Mesenchymal stem cell (in vitro differentiated cells and primary cell): Measurements from ENCODE around the gene MAST2.

Experiments
- DNase-seq: peaks from one replicate; pipeline ENCODE4 v3.0.0-alpha.2; 2013
- H2AFZ ChIP-seq: one replicate; pipeline ENCODE4 v1.6.1; 2013; ENCODE audit warnings: low read depth, mild to moderate bottlenecking, control low read depth, inconsistent platforms, low read length, moderate library complexity
- H2AK5ac ChIP-seq: 2 replicates; pipeline ENCODE4 v1.6.1; 2013; ENCODE audit warnings: low read length, moderate library complexity, mild to moderate bottlenecking, inconsistent platforms; ENCODE audit not compliant: severe bottlenecking
- H2BK120ac ChIP-seq: one replicate; pipeline ENCODE4 v1.6.1; 2013; ENCODE audit warnings: low read depth, mild to moderate bottlenecking, inconsistent platforms, low read length, moderate library complexity
- H2BK12ac ChIP-seq, 2 experiments: one replicate each; pipeline ENCODE4 v1.6.1; 2013; ENCODE audit warnings: inconsistent platforms in 2 of 2, low read length in 2 of 2, mild to moderate bottlenecking in 2 of 2, moderate library complexity in 2 of 2, control low read depth in 1 of 2
- H2BK15ac ChIP-seq: one replicate; pipeline ENCODE4 v1.6.1; 2013; ENCODE audit warnings: mild to moderate bottlenecking, low read depth, inconsistent platforms; ENCODE audit not compliant: poor library complexity, severe bottlenecking
- H2BK5ac ChIP-seq: 2 replicates; pipeline ENCODE4 v1.6.1; 2013; ENCODE audit warnings: low read depth, mild to moderate bottlenecking, low read length, control low read depth, inconsistent platforms; ENCODE audit not compliant: poor library complexity, severe bottlenecking
- H3K14ac ChIP-seq, 2 experiments: one replicate each; pipeline ENCODE4 v1.6.1; 2013; ENCODE audit warnings: inconsistent platforms in 2 of 2, low read length in 2 of 2, control low read depth in 1 of 2, mild to moderate bottlenecking in 1 of 2, moderate library complexity in 1 of 2
- H3K18ac ChIP-seq, 2 experiments: one replicate each; pipeline ENCODE4 v1.6.1; 2013; ENCODE audit warnings: inconsistent platforms in 2 of 2, low read length in 2 of 2, control low read depth in 1 of 2, low read depth in 1 of 2, mild to moderate bottlenecking in 1 of 2
- H3K23ac ChIP-seq, 2 experiments: one replicate each; pipeline ENCODE4 v1.6.1; 2013; ENCODE audit warnings: inconsistent platforms in 2 of 2, low read length in 2 of 2, mild to moderate bottlenecking in 2 of 2, moderate library complexity in 2 of 2, control low read depth in 1 of 2
- H3K27ac ChIP-seq: 2 replicates; pipeline ENCODE4 v1.5.1; 2013; ENCODE audit warnings: mild to moderate bottlenecking, moderate library complexity, low read length, control low read depth, inconsistent platforms; ENCODE audit not compliant: poor library complexity, severe bottlenecking
- H3K27me3 ChIP-seq, 2 experiments: 2 replicates each; pipeline versions ENCODE4 v1.6.1 to v1.7.0; 2013; ENCODE audit warnings: low read length in 2 of 2, mild to moderate bottlenecking in 2 of 2, moderate library complexity in 2 of 2, control low read depth in 1 of 2, inconsistent platforms in 1 of 2; ENCODE audit not compliant: control insufficient read depth in 1 of 2, insufficient read depth in 1 of 2
- H3K36me3 ChIP-seq, 2 experiments: 2 replicates each; pipeline versions ENCODE4 v1.6.1 to v1.7.0; 2013; ENCODE audit warnings: low read length in 2 of 2, control low read depth in 1 of 2, inconsistent platforms in 1 of 2, low read depth in 1 of 2, mild to moderate bottlenecking in 1 of 2; ENCODE audit not compliant: insufficient read depth in 2 of 2, control insufficient read depth in 1 of 2
- H3K4ac ChIP-seq, 2 experiments: one replicate each; pipeline ENCODE4 v1.6.1; 2013; ENCODE audit warnings: inconsistent platforms in 2 of 2, low read length in 2 of 2, mild to moderate bottlenecking in 2 of 2, moderate library complexity in 2 of 2, control low read depth in 1 of 2, low read depth in 1 of 2
- H3K4me1 ChIP-seq: 2 replicates; pipeline ENCODE4 v1.6.1; 2013; ENCODE audit warnings: low read depth, low read length, control low read depth; ENCODE audit not compliant: control insufficient read depth, insufficient read depth
- H3K4me2 ChIP-seq: 2 replicates; pipeline ENCODE4 v1.6.1; 2013; ENCODE audit warnings: low read length, mild to moderate bottlenecking, inconsistent platforms; ENCODE audit not compliant: poor library complexity, severe bottlenecking
- H3K4me3 ChIP-seq, 2 experiments: 2 replicates each; pipeline versions ENCODE4 v1.5.1 to v1.7.0; 2013; ENCODE audit warnings: low read length in 2 of 2, mild to moderate bottlenecking in 2 of 2, control low read depth in 1 of 2, low read depth in 1 of 2; ENCODE audit not compliant: insufficient read depth in 1 of 2
- H3K79me1 ChIP-seq: replicated peaks from 2 replicates; pipeline ENCODE4 v1.6.1; 2013; ENCODE audit warnings: mild to moderate bottlenecking, control low read depth, low read length, inconsistent platforms; ENCODE audit not compliant: poor library complexity, severe bottlenecking
- H3K9ac ChIP-seq: 2 replicates; pipeline ENCODE4 v1.7.0; 2013; ENCODE audit warnings: mild to moderate bottlenecking, low read length, moderate library complexity
- H3K9me3 ChIP-seq: 2 replicates; pipeline ENCODE4 v1.7.0; 2013; ENCODE audit warnings: mild to moderate bottlenecking, low read length; ENCODE audit not compliant: control insufficient read depth
- H4K8ac ChIP-seq: one replicate; pipeline ENCODE4 v1.6.1; 2013; ENCODE audit warnings: inconsistent platforms, mild to moderate bottlenecking, low read length, moderate library complexity
- H4K91ac ChIP-seq: one replicate; pipeline ENCODE4 v1.6.1; 2013; ENCODE audit warnings: mild to moderate bottlenecking, low read length, inconsistent platforms
- WGBS: methylation state at CpG from one replicate; pipeline ENCODE4 v1.1.7; 2013; ENCODE audit warnings: mixed read lengths; 5-methylcytosine and 5-hydroxymethylcytosine counted together

Gene MAST2

DNA sequence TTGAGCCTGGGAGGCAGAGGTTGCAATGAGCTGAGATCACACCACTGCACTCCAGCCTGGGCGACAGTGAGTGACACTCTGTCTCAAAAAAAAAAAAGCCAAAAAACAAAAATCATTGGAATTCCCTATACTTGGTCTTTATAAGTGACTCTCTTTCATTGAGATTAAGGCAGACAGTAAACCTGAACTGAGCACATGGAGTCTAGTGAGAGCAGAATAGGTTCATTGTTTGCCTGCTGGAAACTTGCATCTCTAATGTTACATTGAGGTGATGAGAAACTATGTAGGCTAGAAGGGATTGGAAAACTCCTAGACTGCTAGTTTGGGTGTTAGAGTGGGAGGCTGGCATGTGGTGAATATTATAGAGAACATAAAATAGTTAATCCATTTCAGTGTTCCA lies 25.4 kb downstream of the MAST2 start:
- Histone ChIP-seq H3K4me3 (no peak overlapping the region), H4K91ac (no peak overlapping the region), H3K18ac (no peak overlapping the region), H3K36me3 (peaks cover 12 to 56% of the 10 kb centered on the region in 2 experiments), H3K27ac (no peak overlapping the region), H2AFZ (no peak overlapping the region), H3K27me3 (no peaks in the 10 kb centered on the region), H3K4me1 (no peaks in the 10 kb centered on the region), H2BK120ac (no peak overlapping the region), H3K4me2 (no peak overlapping the region), H4K8ac (no peak overlapping the region), H2BK15ac (no peak overlapping the region), H3K9me3 (no peaks in the 10 kb centered on the region), H2AK5ac (no peak overlapping the region), H2BK5ac (no peak overlapping the region), H3K23ac (no peak overlapping the region), H3K14ac (no peak overlapping the region), H3K9ac (no peak overlapping the region), H3K4ac (no peak overlapping the region), H2BK12ac (no peak overlapping the region), H3K79me1 (peaks cover 13% of the 10 kb centered on the region)
- no peak for DNase-seq
- WGBS, result 100% methylated on average over 1 of the region's 1 CpG

DNA sequence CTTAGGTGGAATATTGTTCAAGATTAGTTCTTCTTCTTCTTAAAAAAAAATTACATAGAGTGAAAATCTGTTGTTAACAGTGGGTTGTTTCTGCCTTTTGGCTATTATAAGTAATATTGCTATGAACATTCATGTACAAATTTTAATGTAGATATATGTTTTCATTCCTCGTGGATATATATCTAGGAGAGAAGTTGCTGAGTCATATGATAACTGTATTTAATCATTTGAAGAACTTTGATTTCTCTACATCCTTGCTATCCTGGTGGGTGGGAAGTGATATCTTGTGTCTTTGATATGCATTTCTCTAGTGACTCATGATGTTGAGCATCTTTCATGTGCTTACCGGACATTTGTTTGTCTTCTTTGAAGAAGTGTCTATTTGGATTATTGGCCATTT lies 29.9 kb downstream of the MAST2 start:
- Histone ChIP-seq H3K27ac (no peak overlapping the region), H3K4ac (no peak overlapping the region), H4K8ac (no peak overlapping the region), H3K27me3 (no peaks in the 10 kb centered on the region), H3K4me3 (no peak overlapping the region), H3K18ac (no peak overlapping the region), H3K4me2 (no peak overlapping the region), H3K4me1 (peaks cover 1% of the 10 kb centered on the region), H3K9ac (no peak overlapping the region), H3K14ac (no peak overlapping the region), H2BK120ac (no peak overlapping the region), H3K79me1 (peaks cover 6% of the 10 kb centered on the region), H2AK5ac (no peak overlapping the region), H3K9me3 (no peaks in the 10 kb centered on the region), H3K23ac (no peak overlapping the region), H2BK12ac (no peak overlapping the region), H4K91ac (no peak overlapping the region), H2BK15ac (no peak overlapping the region), H3K36me3 (peaks cover 0 to 45% of the 10 kb centered on the region in 2 experiments), H2BK5ac (no peak overlapping the region), H2AFZ (no peak overlapping the region)
- 100% methylated on average over 1 of the region's 2 CpGs for WGBS
- no peak for DNase-seq

DNA sequence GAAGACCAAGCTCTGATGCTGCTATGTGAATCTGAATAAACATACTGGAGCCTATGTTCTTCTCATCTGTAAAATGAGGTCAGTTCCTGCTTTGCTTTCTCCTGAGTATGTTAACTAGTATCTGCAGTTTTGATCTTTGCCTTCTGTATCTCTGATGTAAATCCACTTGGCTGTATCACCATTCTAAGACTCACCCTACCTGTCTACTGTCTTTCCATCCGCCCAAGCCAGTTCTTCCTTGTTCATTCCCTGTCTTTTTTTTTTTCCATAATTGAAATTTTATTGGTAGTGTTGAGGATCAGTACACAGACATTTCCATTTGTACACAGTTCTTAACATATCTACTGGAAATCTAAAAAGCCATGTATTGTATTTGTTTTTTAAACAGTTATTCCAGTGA lies 31.3 kb downstream of the MAST2 start:
- no peak overlapping the region for H4K8ac ChIP-seq
- peaks cover 6% of the 10 kb centered on the region for H3K79me1 ChIP-seq
- H3K14ac ChIP-seq, result no peak overlapping the region
- no peak overlapping the region for H3K27ac ChIP-seq
- no peak overlapping the region for H3K9ac ChIP-seq
- no peak overlapping the region for H2BK120ac ChIP-seq
- no peak overlapping the region for H3K4me3 ChIP-seq
- no CpG with 5 or more reads among the region's 1 CpG for whole genome bisulfite sequencing
- H3K23ac ChIP-seq, result no peak overlapping the region
- H3K4me1 ChIP-seq, result peaks cover 1% of the 10 kb centered on the region
- H4K91ac ChIP-seq, result no peak overlapping the region
- H2AFZ ChIP-seq, result no peak overlapping the region
- H3K9me3 ChIP-seq, result no peaks in the 10 kb centered on the region
- no peak overlapping the region for H3K4ac ChIP-seq
- H2BK12ac ChIP-seq, result no peak overlapping the region
- no peak overlapping the region for H2BK5ac ChIP-seq
- H3K36me3 ChIP-seq, result peaks cover 3 to 36% of the 10 kb centered on the region in 2 experiments
- no peak overlapping the region for H2BK15ac ChIP-seq
- no peak for DNase-seq
- no peak overlapping the region for H3K18ac ChIP-seq
- H3K4me2 ChIP-seq, result no peak overlapping the region
- no peaks in the 10 kb centered on the region for H3K27me3 ChIP-seq
- H2AK5ac ChIP-seq, result no peak overlapping the region

DNA sequence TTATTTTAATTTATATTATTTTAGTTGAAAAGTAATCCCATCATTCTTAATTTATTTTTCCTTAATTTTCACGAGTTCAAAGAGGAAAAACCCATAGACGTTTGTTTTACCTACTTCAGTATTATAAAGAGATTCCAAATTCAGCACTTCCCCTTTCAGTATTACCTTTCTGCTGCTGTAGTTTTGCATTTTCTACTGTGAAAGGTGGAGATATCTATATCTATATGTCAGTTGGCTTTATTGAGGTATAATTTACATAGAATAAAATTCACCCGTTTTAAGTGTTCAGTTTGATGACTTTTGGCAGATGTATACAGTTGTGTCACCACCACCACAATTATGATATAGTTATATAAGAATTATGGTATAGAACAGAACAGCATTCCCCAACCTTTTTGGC lies 33.0 kb downstream of the MAST2 start:
- 93% methylated on average over 2 of the region's 3 CpGs for WGBS
- no peak overlapping the region for H2BK5ac ChIP-seq

More for the DNA sequence above, 33.0 kb downstream of the MAST2 start:
- H3K4me1 ChIP-seq, result peaks cover 3% of the 10 kb centered on the region
- H4K8ac ChIP-seq, result no peak overlapping the region
- H3K9ac ChIP-seq, result no peak overlapping the region
- no peaks in the 10 kb centered on the region for H3K9me3 ChIP-seq
- H2BK120ac ChIP-seq, result no peak overlapping the region
- H3K14ac ChIP-seq, result no peak overlapping the region
- H3K23ac ChIP-seq, result no peak overlapping the region
- no peaks in the 10 kb centered on the region for H3K27me3 ChIP-seq
- no peak overlapping the region for H2BK15ac ChIP-seq
- DNase-seq, result no peak
- H2AK5ac ChIP-seq, result no peak overlapping the region
- H3K4ac ChIP-seq, result no peak overlapping the region
- no peak overlapping the region for H3K18ac ChIP-seq
- H2AFZ ChIP-seq, result no peak overlapping the region
- H3K36me3 ChIP-seq, result peaks cover 3 to 25% of the 10 kb centered on the region in 2 experiments
- H3K79me1 ChIP-seq, result peaks cover 9% of the 10 kb centered on the region
- no peak overlapping the region for H3K4me2 ChIP-seq
- no peak overlapping the region for H3K4me3 ChIP-seq
- no peak overlapping the region for H2BK12ac ChIP-seq
- no peak overlapping the region for H4K91ac ChIP-seq
- no peak overlapping the region for H3K27ac ChIP-seq
